NCI-H146 (cell line): ENCODE results near the gene TDRKH.
"Not testable (repeated sequence)": the region's sequence is repeated elsewhere in the genome, so short reads cannot be mapped to it uniquely, and the experiment has no call there.

ENCODE experiments used
- DNase-seq: peaks from one replicate; lab custom pipeline; 2025; lab: John Stamatoyannopoulos, UW

Gene TDRKH

DNA sequence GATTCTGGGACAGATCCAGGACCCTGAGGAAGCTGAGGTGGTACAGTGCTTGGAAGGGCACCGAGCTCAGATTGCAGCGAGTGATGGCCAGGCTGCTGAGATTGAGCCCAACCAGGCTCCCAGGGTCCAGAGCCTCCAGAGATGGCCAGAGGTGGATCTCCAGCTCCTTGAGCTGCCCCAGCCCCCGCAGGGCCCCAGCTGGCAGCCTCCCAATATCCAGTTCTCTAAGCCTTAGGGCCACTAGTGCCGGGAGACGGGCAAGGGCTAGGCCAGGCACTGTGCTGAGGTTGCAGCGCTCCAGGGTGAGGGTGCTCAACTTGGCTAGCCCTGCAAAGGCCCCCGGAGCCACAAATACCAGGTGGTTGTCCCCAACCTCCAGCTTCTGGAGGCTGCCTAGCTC is 11.5 kb upstream of the TDRKH start:
- DNase-seq, result no peak

GRCh38 chr1:151801310-151801820 is 11.1 kb upstream of the TDRKH start:
- no peak for DNase-seq

DNA sequence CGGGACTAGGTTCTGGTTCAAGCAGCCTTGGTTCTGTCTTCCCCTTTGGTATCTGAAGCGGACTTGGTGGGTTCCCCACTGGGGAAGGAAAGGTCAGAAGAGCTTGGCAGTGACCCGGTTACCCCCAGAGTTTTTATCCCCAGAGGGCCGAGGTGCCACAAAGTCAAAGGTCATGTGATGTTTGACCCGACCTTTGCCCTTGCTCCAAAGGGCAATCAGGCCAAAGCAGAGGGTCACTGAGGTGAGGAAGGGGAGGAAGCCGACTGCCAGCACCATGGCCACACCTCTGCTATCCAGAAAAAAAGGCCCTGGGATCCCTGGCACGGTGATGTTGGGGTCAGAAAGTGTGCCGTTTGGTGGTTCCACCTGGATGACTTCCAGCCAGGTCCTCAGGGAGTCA is 10.5 kb upstream of the TDRKH start:
- no peak for DNase-seq

DNA sequence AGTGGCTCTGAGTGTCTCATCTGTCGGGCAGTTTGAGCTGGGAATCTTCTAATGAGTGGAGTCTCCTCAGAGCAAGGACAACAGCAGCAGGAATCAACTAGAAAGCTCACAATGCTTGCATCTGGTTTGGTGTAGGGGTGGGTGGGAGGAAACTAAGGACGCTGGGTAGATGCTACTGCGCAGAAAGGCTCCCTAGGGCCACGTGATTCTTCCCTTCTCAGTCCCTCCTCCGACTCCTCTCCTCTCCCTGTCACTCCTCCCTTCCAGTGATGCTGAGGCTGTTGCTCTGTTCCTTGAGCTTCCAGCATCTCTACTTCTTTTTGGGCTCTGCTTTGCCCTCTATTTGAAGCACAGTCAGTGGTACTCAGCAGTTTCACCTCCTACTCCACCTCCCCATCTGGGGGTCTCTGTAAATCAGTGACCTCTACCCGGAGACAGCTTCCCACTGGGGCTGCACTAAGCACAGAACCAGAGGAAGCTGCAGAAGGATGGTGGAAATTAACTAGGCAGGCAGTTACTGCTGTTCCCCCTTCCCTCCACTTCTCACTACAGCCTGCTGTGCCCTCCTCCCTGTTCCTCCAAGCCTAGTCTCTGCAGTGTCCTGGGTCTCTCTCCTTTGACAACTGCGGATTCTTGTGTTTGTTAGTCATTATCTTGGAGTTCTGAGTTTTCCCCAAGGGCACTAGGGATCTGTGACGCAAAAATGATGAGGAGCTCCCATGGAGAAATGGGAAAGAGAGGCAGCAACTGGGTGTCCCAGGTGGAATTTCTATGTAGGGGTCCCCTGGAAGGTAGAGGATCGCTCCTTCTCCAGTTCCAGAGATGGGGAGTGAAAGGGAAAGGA is 9.1 kb upstream of the TDRKH start:
- DNase-seq, result no peak

- no peak for DNase-seq
Observed at GRCh38 chr1:151798571-151798970, 8.3 kb upstream of the TDRKH start.

DNA sequence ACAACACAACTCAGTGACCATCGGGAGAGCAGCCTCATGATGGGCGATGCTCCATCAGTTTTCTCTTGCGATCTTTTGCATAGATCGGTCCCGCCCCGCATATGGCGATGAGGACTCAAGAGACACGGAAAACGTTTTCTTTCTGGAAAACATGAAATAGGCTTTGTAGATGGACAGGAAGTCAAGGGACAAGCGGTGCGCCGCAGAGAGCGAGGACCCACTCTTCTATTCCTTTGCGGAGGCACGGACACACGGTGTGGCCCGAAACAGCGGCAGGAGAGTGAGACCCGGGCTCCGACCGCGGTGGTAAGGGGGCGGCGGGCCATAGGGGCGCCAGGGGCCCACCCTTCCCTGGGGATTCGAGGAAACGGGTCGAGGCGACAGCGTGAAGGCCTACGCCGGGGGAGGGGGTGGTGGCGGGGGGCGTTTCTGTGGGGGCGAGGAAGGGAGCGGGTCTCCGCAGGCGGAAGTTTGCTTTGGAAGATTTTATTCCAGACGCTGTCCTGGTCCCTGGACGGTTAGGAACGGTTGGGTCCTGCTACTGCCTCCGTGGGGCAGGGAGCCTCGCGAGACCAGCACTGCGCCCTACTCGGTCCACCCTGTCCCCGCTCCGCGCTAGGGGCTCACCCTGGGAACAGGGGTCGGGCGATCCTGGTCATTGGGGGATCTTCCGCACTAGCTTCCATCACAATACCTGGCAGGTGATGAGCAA is 796 bp upstream of the TDRKH start:
- DNase-seq, result peak; percentile 47

- no peak for DNase-seq
Observed at GRCh38 chr1:151787689-151788088, 2.6 kb downstream of the TDRKH start.

- DNase-seq, result no peak
Observed at GRCh38 chr1:151783796-151784195, 6.5 kb downstream of the TDRKH start.

- no peak for DNase-seq
Observed at GRCh38 chr1:151782741-151783140, 7.6 kb downstream of the TDRKH start.

- not testable (repeated sequence) for DNase-seq
Observed at GRCh38 chr1:151782026-151782425, 8.3 kb downstream of the TDRKH start.

DNA sequence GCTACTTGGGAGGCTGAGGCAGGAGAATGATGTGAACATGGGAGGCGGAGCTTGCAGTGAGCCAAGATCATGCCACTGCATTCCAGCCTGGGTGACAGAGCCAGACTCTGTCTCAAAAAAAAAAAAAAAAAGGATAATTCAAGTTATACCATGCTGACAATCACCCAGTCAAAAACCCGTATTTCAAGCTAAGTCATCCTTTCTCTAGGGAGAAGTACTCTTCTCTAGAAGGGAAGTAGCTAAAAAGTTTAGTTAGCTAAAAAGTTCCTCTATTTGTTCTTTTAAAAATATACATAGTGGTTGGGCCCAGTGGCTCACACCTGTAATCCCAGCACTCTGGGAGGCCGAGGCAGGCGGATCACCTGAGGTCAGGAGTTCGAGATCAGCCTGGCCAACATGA is 9.6 kb downstream of the TDRKH start:
- DNase-seq, result not testable (repeated sequence)

- DNase-seq, result no peak
Observed at GRCh38 chr1:151779852-151780251, 10.4 kb downstream of the TDRKH start.

GRCh38 chr1:151777317-151777716 is 13.0 kb downstream of the TDRKH start:
- DNase-seq, result no peak

- DNase-seq, result no peak
Observed at GRCh38 chr1:151776665-151777062, 13.6 kb downstream of the TDRKH start.

GRCh38 chr1:151775894-151776664 is 14.2 kb downstream of the TDRKH start:
- no peak for DNase-seq

DNA sequence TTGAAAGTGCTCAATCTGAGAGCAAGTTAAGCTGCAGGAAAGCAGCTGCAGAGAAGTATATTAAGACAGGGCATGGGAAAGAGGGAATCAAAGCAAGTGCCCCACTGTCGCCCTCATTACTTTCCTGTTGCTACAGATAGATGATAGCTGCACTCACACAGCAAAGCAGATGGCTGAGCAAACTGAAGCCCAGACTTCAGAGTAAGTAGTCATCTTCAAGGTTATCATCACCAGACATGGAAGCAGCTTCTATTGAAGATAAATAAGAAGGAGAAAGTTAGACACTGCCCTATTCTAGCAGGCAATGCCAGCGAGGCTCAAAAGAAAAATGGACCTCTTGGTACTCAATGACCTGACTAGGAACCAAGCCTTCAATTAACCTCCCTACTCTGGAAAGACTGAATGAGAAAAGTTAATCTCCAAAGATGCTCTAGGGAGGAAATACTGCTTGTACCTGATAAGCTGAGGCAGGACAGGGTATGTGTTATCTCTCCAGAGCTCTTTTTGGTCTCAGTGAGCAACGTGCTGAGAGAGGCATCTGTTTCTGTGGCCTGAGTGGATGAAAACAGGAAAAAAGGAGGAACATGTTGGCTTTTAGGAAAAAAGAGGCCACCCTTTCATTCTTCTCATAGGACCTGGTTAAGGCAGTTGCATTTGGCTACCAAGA is 15.9 kb downstream of the TDRKH start:
- no peak for DNase-seq

DNA sequence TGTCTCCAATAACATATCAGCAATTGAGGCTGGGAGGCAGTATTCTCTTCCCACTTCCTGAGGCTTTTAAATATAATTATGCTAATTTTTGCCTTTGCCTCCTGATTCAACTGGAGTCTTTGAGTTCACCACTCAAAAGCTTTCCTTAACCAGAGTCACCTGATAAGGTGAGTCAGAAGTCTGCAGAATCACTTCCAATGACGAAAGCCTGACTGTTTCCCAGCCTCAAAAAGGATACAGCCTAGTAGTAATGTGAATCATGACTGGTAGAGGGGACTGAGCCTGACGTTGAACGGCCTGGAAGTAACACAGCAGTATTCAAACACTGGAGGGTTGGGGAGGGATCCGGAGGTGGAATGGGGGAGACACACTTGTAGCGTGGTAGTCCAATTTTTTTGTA is 16.6 kb downstream of the TDRKH start:
- no peak for DNase-seq

DNA sequence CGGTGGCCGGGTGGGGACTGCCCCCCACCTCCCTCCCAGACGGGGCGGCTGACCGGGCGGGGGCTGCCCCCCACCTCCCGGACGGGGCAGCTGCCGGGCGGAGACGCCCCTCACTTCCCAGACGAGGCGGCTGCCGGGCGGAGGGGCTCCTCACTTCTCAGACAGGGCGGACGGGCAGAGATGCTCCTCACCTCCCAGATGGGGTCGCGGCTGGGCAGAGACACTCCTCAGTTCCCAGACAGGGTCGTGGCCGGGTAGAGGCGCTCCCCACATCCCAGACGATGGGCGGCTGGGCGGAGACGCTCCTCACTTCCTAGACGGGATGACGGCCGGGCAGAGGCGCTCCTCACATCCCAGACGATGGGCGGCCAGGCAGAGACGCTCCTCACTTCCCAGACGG is 21.0 kb downstream of the TDRKH start:
- DNase-seq, result not testable (repeated sequence)

- not testable (repeated sequence) for DNase-seq
Observed at GRCh38 chr1:151768351-151769066, 21.8 kb downstream of the TDRKH start.

DNA sequence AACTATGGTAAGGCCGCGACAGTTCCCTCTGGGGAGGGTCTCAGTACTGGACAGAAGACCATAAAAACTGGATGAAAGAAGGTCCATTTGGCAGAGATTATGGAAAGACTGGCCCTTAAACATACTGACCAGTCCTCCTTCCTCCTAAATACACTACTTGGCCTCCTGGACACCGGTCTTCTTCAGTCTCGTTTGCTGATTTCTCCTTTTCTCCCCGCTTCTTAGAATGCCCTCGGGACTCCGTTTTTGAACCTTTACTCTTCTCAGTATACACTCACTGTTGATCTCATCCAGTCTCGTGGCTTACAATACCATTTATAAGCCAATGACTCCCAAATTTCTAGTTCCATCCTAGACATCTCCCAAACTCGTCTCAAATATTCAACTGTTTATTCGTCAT is 26.3 kb downstream of the TDRKH start:
- DNase-seq, result no peak
